ENCODE measurements around the gene SENP5. TPM values are rescaled to one million over a fixed set of nuclear protein-coding genes. Genes with fewer than 3 reads are reported as not detected.
A peak's percentile ranks its signal among the peaks of the same experiment; 100 is the strongest.

SENP5 gene
- total RNA-seq, 2 experiments from 2014 or later = 37.9 to 42.3 TPM

- CTCF ChIA-PET = interaction anchor here (1.6 kb wide), 1 partner anchor 21 kb away, joined by 4 read pairs; no protein-coding TSS in a partner anchor
- Mint-ChIP-seq H3K9me3 (no peaks in the 10 kb centered on the region), H3K4me1 (peaks cover 7% of the 10 kb centered on the region), H3K36me3 (ENCODE audit: low read depth) (peaks cover 12% of the 10 kb centered on the region), H3K4me3 (no peak overlapping the region), H3K27ac (no peak overlapping the region), H3K27me3 (no peaks in the 10 kb centered on the region)
- POLR2A ChIA-PET = interaction anchor here (2.1 kb wide), 1 partner anchor 82 kb away, joined by 5 read pairs; the partner anchor contains the start of gene SENP5
- DNase-seq = no peak
Observed at GRCh38 chr3:196949285-196949619, 81.5 kb downstream of the SENP5 start.

GRCh38 chr3:196949750-196950149 lies 82.0 kb downstream of the SENP5 start:
- H3K4me3 Mint-ChIP-seq = no peak overlapping the region
- H3K27me3 Mint-ChIP-seq = peaks cover 1% of the 10 kb centered on the region
- no peak for DNase-seq
- H3K4me1 Mint-ChIP-seq = peaks cover 2% of the 10 kb centered on the region
- ChIA-PET CTCF (interaction anchor here (1.2 to 1.6 kb wide), 2 partner anchors 8 to 20 kb away, joined by 3 to 4 read pairs; no protein-coding TSS in a partner anchor), POLR2A (interaction anchor here (2.1 kb wide), 1 partner anchor 83 kb away, joined by 5 read pairs; the partner anchor contains the start of gene SENP5)
- peaks cover 7% of the 10 kb centered on the region for H3K36me3 Mint-ChIP-seq (ENCODE audit: low read depth)
- H3K27ac Mint-ChIP-seq = no peak overlapping the region
- no peaks in the 10 kb centered on the region for H3K9me3 Mint-ChIP-seq

DNA sequence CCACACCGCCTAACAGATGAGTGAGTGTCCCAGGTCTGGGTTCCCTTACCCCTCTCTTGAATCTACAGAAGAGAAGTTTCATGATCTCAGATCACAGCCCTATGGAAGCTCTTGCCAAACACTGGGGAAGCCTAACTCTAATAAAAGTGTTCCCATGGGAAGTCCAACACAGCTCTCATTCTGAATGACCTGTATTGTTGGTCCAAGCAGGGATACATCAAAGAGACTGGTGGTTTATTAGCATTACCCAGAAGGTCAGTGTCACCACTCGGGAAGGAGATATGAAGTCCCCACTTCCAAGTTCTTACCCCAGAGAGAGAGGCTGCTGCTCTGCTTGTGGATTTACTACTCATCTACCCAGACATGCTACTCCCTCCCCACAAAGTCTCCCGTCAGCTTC lies 83.7 kb downstream of the SENP5 start:
- Mint-ChIP-seq H3K9me3 (no peaks in the 10 kb centered on the region), H3K27me3 (peaks cover 3% of the 10 kb centered on the region), H3K36me3 (ENCODE audit: low read depth) (peaks cover 4% of the 10 kb centered on the region), H3K4me3 (no peak overlapping the region), H3K4me1 (no peaks in the 10 kb centered on the region), H3K27ac (no peak overlapping the region)
- POLR2A ChIA-PET = interaction anchor here (1.1 to 1.5 kb wide), 2 partner anchors 8 to 84 kb away, joined by 3 to 4 read pairs; partner anchors contain the start of gene SENP5
- CTCF ChIA-PET = no interaction called here
- no peak for DNase-seq

GRCh38 chr3:196954832-196955231 lies 87.1 kb downstream of the SENP5 start:
- POLR2A ChIA-PET = interaction anchor here (0.6 kb wide), 1 partner anchor 9 kb away, joined by 3 read pairs; no protein-coding TSS in a partner anchor
- Mint-ChIP-seq H3K4me3 (no peak overlapping the region), H3K27me3 (peaks cover 8% of the 10 kb centered on the region), H3K4me1 (no peaks in the 10 kb centered on the region), H3K27ac (no peak overlapping the region), H3K9me3 (no peaks in the 10 kb centered on the region), H3K36me3 (ENCODE audit: low read depth) (no peaks in the 10 kb centered on the region)
- no peak for DNase-seq
- CTCF ChIA-PET = no interaction called here

DNA sequence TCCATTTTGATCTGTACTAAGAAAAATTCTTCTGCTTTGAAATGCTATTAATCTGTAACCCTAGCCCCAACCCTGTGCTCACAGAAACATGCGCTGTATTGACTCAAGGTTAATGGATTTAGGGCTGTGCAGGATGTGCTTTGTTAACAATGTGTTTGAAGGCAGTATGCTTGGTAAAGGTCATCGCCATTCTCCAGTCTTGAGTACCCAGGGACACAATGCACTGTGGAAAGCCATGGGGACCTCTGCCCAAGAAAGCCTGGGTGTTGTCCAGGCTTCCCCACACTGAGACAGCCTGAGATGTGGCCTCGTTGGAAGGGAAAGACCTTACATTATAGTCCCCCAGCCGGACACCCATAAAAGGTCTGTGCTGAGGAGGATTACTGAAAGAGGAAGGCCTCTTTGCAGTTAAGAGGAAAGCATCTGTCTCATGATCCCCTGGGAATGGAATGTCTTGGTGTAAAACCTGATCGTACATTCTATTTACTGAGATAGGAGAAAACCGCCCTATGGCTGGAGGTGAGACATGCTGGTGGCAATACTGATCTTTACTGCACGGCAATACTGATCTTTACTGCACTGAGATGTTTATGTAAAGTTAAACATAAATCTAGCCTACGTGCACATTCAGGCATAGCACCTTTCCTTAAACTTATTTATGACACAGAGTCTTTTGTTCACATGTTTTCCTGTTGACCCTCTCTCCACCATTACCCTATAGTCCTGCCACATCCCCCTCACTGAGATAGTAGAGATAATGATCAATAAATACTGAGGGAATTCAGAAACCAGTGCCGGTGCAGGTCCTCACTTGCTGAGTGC lies 94.6 kb downstream of the SENP5 start:
- POLR2A ChIA-PET = no interaction called here
- Mint-ChIP-seq H3K9me3 (no peaks in the 10 kb centered on the region), H3K4me3 (no peak overlapping the region), H3K27me3 (peaks cover 3% of the 10 kb centered on the region), H3K36me3 (ENCODE audit: low read depth) (peaks cover 12% of the 10 kb centered on the region), H3K27ac (no peak overlapping the region), H3K4me1 (no peaks in the 10 kb centered on the region)
- DNase-seq = no peak
- CTCF ChIA-PET = no interaction called here

DNA sequence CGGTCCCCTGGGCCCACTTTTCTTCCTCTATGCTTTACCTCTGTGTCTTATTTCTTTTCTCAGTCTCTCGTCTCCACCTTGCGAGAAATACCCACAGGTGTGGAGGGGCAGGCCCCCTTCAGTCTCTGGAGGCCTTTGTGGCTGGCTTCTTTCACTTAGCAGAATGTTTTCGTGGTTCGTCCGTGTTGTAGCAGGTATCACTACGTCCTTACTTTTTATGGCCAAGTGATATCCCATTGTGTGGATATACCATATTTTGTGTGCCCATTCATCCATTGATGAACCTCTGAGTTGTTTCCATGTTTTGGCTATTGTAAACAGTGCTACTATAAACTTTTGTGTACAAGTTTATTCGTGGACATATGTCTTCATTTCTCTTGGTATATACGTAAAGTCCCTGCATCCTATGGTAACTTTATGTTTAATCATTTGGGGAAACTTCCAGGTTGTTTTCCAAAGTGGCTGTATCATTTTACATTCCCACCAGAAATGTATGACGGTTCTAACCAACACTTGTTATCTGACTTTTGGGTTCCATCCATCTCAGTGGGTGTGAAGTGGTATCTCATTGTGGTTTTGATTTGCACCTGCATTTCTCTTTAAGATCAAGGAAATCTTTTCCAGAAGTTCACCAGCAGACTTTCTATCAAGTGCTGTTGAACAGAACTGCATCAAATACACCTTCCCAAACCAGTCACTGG lies 95.4 kb downstream of the SENP5 start:
- Mint-ChIP-seq H3K9me3 (no peaks in the 10 kb centered on the region), H3K27ac (no peak overlapping the region), H3K4me1 (peaks cover 6% of the 10 kb centered on the region), H3K27me3 (peaks cover 3% of the 10 kb centered on the region), H3K36me3 (ENCODE audit: low read depth) (peaks cover 12% of the 10 kb centered on the region), H3K4me3 (no peak overlapping the region)
- ChIA-PET CTCF (interaction anchor here (0.6 to 1.6 kb wide), 2 partner anchors 22 to 154 kb away, joined by 4 read pairs; no protein-coding TSS in a partner anchor), POLR2A (interaction anchor here (0.6 to 1.3 kb wide), 2 partner anchors 9 to 21 kb away, joined by 3 to 6 read pairs; partner anchors contain the start of gene NCBP2)
- no peak for DNase-seq

GRCh38 chr3:196963631-196963953 lies 95.9 kb downstream of the SENP5 start:
- no peaks in the 10 kb centered on the region for H3K9me3 Mint-ChIP-seq
- H3K36me3 Mint-ChIP-seq (ENCODE audit: low read depth) = peaks cover 12% of the 10 kb centered on the region
- ChIA-PET POLR2A (interaction anchor here (0.6 to 1.3 kb wide), 2 partner anchors 9 to 22 kb away, joined by 3 to 6 read pairs; partner anchors contain the start of gene NCBP2), CTCF (interaction anchor here (0.6 to 1.6 kb wide), 3 partner anchors 22 to 389 kb away, joined by 3 to 4 read pairs (median 4); no protein-coding TSS in a partner anchor)
- DNase-seq = no peak
- H3K27ac Mint-ChIP-seq = no peak overlapping the region
- no peak overlapping the region for H3K4me3 Mint-ChIP-seq
- peaks cover 3% of the 10 kb centered on the region for H3K27me3 Mint-ChIP-seq
- peaks cover 8% of the 10 kb centered on the region for H3K4me1 Mint-ChIP-seq

DNA sequence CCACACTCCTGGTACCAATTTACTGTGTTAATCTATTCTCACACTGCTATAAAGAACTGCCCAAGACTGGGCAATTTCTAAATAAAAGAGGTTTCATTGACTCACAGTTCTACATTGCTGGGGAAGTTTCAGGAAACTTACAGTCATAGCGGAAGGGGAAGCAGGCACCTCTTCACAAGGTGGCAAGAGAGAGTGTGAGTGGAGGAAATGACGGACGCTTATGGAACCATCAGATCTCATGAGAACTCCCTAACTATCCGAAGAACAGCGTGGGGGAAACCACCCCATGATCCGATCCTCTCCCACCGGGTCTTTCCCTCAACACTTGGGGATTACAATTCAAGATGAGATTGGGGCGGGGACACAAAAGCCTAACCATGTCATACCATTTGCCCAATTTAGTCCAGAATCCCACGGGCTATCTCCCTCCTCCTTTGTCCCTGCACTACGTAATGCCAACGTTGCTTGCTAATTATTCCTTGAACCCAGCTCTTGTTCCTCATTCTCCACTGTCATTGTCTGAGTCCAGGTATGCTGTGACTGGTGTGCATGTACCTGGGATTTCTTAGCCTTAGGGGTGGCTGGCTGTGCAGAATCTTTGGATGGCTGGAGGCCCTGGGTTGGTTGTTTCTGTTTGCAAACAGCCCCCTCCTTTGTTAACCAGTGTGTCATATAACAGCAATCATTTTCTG lies 97.5 kb downstream of the SENP5 start:
- Mint-ChIP-seq H3K4me1 (peaks cover 9% of the 10 kb centered on the region), H3K27me3 (peaks cover 2% of the 10 kb centered on the region), H3K4me3 (no peak overlapping the region), H3K27ac (no peak overlapping the region), H3K36me3 (ENCODE audit: low read depth) (peaks cover 12% of the 10 kb centered on the region), H3K9me3 (no peaks in the 10 kb centered on the region)
- POLR2A ChIA-PET = no interaction called here
- CTCF ChIA-PET = no interaction called here
- DNase-seq = no peak

GRCh38 chr3:196965804-196966173 lies 98.1 kb downstream of the SENP5 start:
- DNase-seq = no peak
- POLR2A ChIA-PET = no interaction called here
- no peaks in the 10 kb centered on the region for H3K9me3 Mint-ChIP-seq
- H3K4me3 Mint-ChIP-seq = no peak overlapping the region
- H3K27me3 Mint-ChIP-seq = peaks cover 7% of the 10 kb centered on the region
- CTCF ChIA-PET = no interaction called here
- peaks cover 12% of the 10 kb centered on the region for H3K36me3 Mint-ChIP-seq (ENCODE audit: low read depth)
- no peak overlapping the region for H3K27ac Mint-ChIP-seq
- H3K4me1 Mint-ChIP-seq = peaks cover 12% of the 10 kb centered on the region

- Mint-ChIP-seq H3K27ac (no peak overlapping the region), H3K27me3 (peaks cover 11% of the 10 kb centered on the region), H3K9me3 (no peaks in the 10 kb centered on the region), H3K36me3 (ENCODE audit: low read depth) (peaks cover 12% of the 10 kb centered on the region), H3K4me1 (peaks cover 12% of the 10 kb centered on the region), H3K4me3 (no peak overlapping the region)
- ChIA-PET CTCF (no interaction called here), POLR2A (interaction anchor here (0.7 kb wide), 1 partner anchor 99 kb away, joined by 3 read pairs; the partner anchor contains the start of gene SENP5)
- DNase-seq = no peak
Observed at GRCh38 chr3:196966526-196967401, 99.0 kb downstream of the SENP5 start.

DNA sequence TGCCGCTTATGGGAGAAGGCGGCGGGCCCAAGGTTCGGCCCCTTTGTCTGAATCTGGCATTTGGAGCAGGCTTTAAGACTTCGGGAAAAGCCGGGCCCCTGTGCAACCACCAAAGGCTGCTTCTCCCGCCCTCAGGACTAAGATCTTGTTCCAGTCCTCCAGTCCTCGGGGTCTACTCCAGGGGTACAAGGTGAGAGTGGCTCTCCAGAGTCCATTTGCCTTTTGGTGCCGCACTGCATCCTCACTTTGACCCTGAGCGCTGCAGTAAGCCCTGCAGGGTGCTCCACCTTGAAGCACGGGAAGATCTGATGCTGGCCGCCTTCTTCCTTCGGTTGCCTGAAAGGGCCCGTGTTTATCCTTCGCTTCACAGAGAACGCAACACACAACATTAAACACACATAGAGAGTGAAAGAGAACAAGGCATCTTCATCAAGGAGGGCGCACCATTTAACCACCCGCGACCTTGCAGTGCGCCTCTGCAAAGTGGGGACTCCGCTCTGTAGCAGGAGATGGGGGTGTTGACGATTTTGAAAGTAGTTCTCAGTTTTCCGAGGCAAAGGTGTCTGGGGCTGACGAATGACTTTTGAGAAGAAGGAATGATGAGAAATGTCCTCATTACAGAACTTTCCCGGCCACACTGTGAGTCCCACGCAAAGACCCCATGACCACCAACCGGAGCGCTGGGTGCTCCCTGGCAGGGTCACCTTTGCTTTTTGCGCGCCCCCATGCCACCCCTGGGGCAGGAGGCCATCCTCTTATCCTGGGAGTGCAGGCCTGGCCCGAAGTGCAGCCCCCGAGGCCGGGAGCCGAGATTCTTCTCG lies 99.9 kb downstream of the SENP5 start:
- H3K9me3 Mint-ChIP-seq = no peaks in the 10 kb centered on the region
- POLR2A ChIA-PET = interaction anchor here (0.9 to 4.4 kb wide), 2 partner anchors 26 to 355 kb away, joined by 3 to 32 read pairs; partner anchors contain the start of gene NCBP2
- peaks cover 12% of the 10 kb centered on the region for H3K36me3 Mint-ChIP-seq (ENCODE audit: low read depth)
- peaks cover 11% of the 10 kb centered on the region for H3K27me3 Mint-ChIP-seq
- CTCF ChIA-PET = interaction anchor here (1.0 kb wide), 1 partner anchor 25 kb away, joined by 3 read pairs; the partner anchor contains the start of gene NCBP2
- DNase-seq = no peak
- H3K27ac Mint-ChIP-seq = no peak overlapping the region
- H3K4me3 Mint-ChIP-seq = peak overlapping the region; percentile 70
- peaks cover 12% of the 10 kb centered on the region for H3K4me1 Mint-ChIP-seq
